ENCODE results near the gene CFAP77. TPM values are rescaled to one million over a fixed set of nuclear protein-coding genes. Genes with fewer than 3 reads are reported as not detected.

The CFAP77 gene
- total RNA-seq, 1 donor from 2014 or later: not detected

DNA sequence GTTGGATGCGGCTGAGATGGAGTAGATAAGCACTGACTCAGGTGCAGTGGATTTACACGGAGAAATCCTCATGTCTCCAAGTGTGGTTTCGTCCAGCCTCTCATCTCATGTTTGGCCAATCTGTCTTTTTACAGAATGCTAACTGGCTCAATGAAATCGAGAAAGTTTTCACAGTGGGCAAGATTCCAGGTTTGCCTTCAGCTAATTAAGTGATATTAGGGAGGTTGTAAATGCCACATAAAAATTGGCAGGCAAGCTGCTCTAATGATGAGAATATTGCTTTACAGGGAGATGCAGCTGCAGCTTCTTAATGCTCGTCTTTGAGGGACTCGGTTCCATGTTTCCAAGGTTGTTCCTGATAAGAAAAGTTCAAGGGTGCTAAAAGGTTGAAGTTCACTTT, 196.1 kb downstream of the CFAP77 start:
- DNase-seq (ENCODE audit: low read depth): no peak
- H3K4me3 ChIP-seq (ENCODE audit: low read depth, low read length): no peak overlapping the region
- TF ChIP-seq, protein P1, sequence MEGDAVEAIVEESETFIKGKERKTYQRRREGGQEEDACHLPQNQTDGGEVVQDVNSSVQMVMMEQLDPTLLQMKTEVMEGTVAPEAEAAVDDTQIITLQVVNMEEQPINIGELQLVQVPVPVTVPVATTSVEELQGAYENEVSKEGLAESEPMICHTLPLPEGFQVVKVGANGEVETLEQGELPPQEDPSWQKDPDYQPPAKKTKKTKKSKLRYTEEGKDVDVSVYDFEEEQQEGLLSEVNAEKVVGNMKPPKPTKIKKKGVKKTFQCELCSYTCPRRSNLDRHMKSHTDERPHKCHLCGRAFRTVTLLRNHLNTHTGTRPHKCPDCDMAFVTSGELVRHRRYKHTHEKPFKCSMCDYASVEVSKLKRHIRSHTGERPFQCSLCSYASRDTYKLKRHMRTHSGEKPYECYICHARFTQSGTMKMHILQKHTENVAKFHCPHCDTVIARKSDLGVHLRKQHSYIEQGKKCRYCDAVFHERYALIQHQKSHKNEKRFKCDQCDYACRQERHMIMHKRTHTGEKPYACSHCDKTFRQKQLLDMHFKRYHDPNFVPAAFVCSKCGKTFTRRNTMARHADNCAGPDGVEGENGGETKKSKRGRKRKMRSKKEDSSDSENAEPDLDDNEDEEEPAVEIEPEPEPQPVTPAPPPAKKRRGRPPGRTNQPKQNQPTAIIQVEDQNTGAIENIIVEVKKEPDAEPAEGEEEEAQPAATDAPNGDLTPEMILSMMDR (conservative IDR thresholded peaks at IDR 0.05; ENCODE audit: low read depth, low read length): no peak

DNA sequence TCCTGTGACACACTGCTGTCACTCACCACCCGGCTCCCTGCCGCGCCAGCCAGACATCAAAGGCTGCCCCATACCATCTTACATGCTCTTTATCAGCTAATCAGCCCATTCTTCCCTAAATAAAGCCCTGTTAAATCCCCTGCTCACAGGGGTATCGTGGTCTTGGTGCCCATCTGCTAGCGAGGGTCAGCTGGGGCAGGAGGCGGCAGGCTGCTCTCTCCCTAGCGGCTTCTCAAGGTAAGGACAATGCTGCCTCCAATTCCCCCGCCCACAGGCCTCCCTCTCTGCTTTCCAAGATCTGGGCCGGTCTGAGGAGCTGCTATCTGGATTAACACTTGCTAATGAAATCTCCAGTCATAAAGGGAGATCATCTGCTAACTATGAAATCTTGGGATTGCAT, 199.2 kb downstream of the CFAP77 start:
- H3K4me3 ChIP-seq (ENCODE audit: low read depth, low read length): no peak overlapping the region
- TF ChIP-seq, protein P1 (conservative IDR thresholded peaks at IDR 0.05; ENCODE audit: low read depth, low read length): no peak
- DNase-seq (ENCODE audit: low read depth): no peak

DNA sequence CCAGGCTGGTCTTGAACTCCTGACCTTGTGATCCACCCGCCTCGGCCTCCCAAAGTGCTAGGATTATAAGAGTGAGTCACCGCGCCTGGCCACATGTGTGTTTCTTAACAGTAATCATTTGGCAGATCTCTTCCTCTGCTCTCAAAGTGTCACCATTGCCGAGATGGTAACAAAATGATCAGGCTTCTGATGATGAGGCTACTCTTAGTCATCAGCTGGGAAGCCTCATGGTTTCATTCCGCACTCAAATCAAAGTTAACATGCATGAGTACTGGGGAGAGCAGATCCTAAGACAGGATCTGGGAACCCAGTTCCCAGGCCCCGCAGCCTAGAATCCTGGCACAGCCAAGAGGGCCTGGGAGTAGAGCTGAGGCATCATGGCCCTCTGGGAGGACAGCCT, 199.8 kb downstream of the CFAP77 start:
- TF ChIP-seq, protein P1 (conservative IDR thresholded peaks at IDR 0.05; ENCODE audit: low read depth, low read length): no peak
- H3K4me3 ChIP-seq (ENCODE audit: low read depth, low read length): no peak overlapping the region
- no peak for DNase-seq (ENCODE audit: low read depth)

DNA sequence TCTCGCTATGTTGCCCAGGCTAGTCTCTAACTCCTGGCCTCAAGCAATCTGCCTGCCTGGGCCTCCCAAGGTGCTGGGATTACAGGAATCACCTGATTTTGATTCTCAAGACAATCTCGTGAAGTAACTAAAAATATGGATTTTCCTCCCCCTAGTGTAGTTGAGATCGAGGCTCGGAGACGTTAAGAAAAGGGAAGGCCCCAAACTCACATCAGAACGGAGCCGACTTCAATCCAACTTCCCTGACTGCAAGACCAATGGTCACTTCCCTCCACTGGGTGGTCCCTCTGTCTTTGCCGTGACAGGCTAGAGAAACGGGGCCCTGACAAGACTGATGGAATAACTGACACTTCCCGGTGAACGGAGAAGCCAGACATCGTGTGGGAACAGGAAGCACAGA, 200.7 kb downstream of the CFAP77 start:
- no peak for DNase-seq (ENCODE audit: low read depth)
- no peak overlapping the region for H3K4me3 ChIP-seq (ENCODE audit: low read depth, low read length)
- TF ChIP-seq, protein P1 (conservative IDR thresholded peaks at IDR 0.05; ENCODE audit: low read depth, low read length): no peak

DNA sequence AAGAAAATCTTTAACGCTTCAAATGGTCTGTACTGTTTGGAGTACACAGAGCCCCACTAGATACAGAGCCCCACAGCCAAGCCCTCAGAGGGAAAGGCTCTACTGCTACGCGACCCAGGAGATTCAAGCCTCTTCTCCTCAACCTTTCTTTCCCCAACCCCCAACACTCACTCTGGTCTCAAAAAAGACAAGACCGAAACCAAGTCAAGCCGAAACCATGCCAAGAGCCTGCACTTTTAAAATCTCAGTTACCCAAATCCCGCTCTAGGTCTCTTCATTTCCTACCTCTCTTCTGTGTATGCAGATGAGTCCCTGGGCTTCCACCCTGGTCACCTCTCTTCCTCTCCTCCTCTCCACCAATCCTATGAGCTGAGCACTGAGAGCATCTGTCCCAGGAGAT, 204.3 kb downstream of the CFAP77 start:
- TF ChIP-seq, protein P1 (conservative IDR thresholded peaks at IDR 0.05; ENCODE audit: low read depth, low read length): no peak
- DNase-seq (ENCODE audit: low read depth): no peak

DNA sequence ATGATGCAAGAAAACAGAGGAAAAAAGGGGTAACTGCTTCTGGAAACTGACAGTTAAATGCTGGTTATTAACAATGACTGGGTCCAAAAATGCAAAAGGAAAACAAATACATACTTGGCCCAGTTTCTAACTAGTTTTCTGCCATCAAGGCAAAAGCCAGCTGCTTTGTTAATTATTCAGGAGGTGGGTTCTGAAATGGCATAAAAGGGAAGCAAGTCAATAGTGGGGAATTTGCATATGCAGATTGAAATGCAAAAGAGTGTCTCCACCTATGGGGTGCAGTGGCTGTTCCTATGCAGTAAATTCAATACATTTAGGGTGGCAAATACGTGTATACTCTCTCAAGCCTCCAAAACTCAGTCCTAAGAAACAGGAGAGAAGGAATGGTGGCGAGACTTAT, 205.8 kb downstream of the CFAP77 start:
- no peak for DNase-seq (ENCODE audit: low read depth)
- no peak overlapping the region for H3K4me3 ChIP-seq (ENCODE audit: low read depth, low read length)
- TF ChIP-seq, protein P1 (conservative IDR thresholded peaks at IDR 0.05; ENCODE audit: low read depth, low read length): no peak

More for the DNA sequence above, 204.3 kb downstream of the CFAP77 start:
- H3K4me3 ChIP-seq (ENCODE audit: low read depth, low read length): no peak overlapping the region

DNA sequence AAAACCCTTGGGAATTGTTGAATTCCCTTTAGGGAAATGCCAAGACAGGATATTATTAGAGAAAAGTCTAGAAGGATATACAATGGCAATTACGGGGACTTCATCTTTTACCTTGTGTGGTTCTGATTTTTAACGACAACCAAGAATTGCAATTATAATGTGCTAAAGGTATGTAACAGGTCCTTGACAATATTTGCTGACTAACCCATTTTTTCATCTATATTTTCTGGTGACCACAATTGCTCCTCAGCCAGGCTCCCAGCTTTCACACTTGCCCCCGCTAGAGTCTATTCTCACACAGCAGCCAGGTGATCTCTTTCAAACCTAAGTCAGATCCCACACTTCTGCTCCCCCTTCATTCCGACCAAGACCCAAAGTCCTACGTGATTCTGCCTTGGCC, 206.7 kb downstream of the CFAP77 start:
- no peak overlapping the region for H3K4me3 ChIP-seq (ENCODE audit: low read depth, low read length)
- TF ChIP-seq, protein P1 (conservative IDR thresholded peaks at IDR 0.05; ENCODE audit: low read depth, low read length): no peak
- DNase-seq (ENCODE audit: low read depth): no peak
